A549 (cell line): ENCODE measurements around the gene DAD1. TPM values are rescaled to one million over a fixed set of nuclear protein-coding genes. Genes with fewer than 3 reads are reported as not detected.

ENCODE experiments used
- ATAC-seq, 2 experiments: fragments of 200-7000 bp in 1 of 2; fragments of >200 bp in 1 of 2; cut with Nextera tagmentation in 1 of 2; cut with Tn5 transposase in 1 of 2; 3 replicates each; pipeline versions ENCODE4 v1.8.0 to v1.9.1; 2018 to 2020; ENCODE audit warnings: mild to moderate bottlenecking in 1 of 2, moderate library complexity in 1 of 2
- CTCF ChIA-PET: fragments of 300-600 bp; sonication (Branson Sonifier 250); formaldehyde crosslinking; extraction: SDS; loops from one replicate; lab custom pipeline; 2021; ENCODE audit warnings: antibody characterized with exemption, inconsistent platforms; lab: Yijun Ruan, JAX
- POLR2A ChIA-PET: fragments of 350-600 bp; formaldehyde crosslinking; extraction: SDS; loops from one replicate; lab custom pipeline; 2021; ENCODE audit warnings: antibody characterized with exemption, inconsistent platforms; lab: Yijun Ruan, JAX
- DNase-seq, 2 experiments: peaks; one replicate each; pipeline versions ENCODE4 v3.0.0 to v3.0.0-alpha.2; 2011 to 2016; ENCODE audit warnings: low read depth in 1 of 2, low spot score in 1 of 2
- FAIRE-seq: peaks from 2 replicates; lab custom pipeline; 2011; peaks lifted over from hg19 to GRCh38; lab: Jason Lieb, UNC
- H3K27ac ChIP-seq, 2 experiments: fragments of >200 bp; sonication (Bioruptor Twin); formaldehyde crosslinking; 3 replicates each; pipeline ENCODE4 v1.5.1; 2016 to 2017
- H3K4me1 ChIP-seq: fragments of >200 bp; sonication (Bioruptor Twin); formaldehyde crosslinking; 3 replicates; pipeline ENCODE4 v1.6.1; 2016
- H3K4me2 ChIP-seq: fragments of >200 bp; sonication (Bioruptor Twin); formaldehyde crosslinking; 3 replicates; pipeline ENCODE4 v1.6.1; 2016
- H3K4me3 ChIP-seq: fragments of >200 bp; sonication (Bioruptor Twin); formaldehyde crosslinking; 3 replicates; pipeline ENCODE4 v1.5.1; 2016
- H3K9me3 ChIP-seq: fragments of >200 bp; sonication (Bioruptor Twin); formaldehyde crosslinking; 3 replicates; pipeline ENCODE4 v1.6.1; 2016
- ATOH8 ChIP-seq: fragments of 250-450 bp; sonication (Bioruptor Pico); IDR thresholded peaks from 2 replicates; pipeline ENCODE4 v1.5.0; 2020; ENCODE audit warnings: low read depth, mild to moderate bottlenecking, moderate library complexity
- BHLHE40 ChIP-seq: IDR thresholded peaks from 2 replicates; pipeline ENCODE4 v1.6.1; 2012; ENCODE audit warnings: low read depth, low read length, inconsistent platforms
- CEBPB ChIP-seq, 2 experiments: fragments of >200 bp in 1 of 2; sonication (Bioruptor Twin) in 1 of 2; formaldehyde crosslinking in 1 of 2; IDR thresholded peaks; 2 replicates each; pipeline ENCODE4 v1.6.1; 2012 to 2016
- CHD2 ChIP-seq: fragments of 150-350 bp; IDR thresholded peaks from 2 replicates; pipeline ENCODE4 v1.6.1; 2014; ENCODE audit warnings: low read length; ENCODE audit not compliant: partially characterized antibody
- CHD4 ChIP-seq: fragments of 200-600 bp; sonication (generic); IDR thresholded peaks from 2 replicates; pipeline ENCODE4 v1.6.1; 2016; ENCODE audit warnings: antibody characterized with exemption, mild to moderate bottlenecking, borderline replicate concordance
- CTCF ChIP-seq: fragments of >200 bp; sonication (Bioruptor Twin); formaldehyde crosslinking; IDR thresholded peaks from 3 replicates; pipeline ENCODE4 v1.5.1; 2016
- E2F6 ChIP-seq: IDR thresholded peaks from 2 replicates; pipeline ENCODE4 v1.6.1; 2012; ENCODE audit warnings: low read depth, borderline replicate concordance
- EHMT2 ChIP-seq: fragments of 200-600 bp; sonication (generic); IDR thresholded peaks from 2 replicates; pipeline ENCODE4 v1.6.1; 2016; ENCODE audit warnings: antibody characterized with exemption, low read depth, mild to moderate bottlenecking, moderate library complexity
- ELK1 ChIP-seq: fragments of 150-350 bp; IDR thresholded peaks from 2 replicates; pipeline ENCODE4 v1.6.1; 2014; ENCODE audit warnings: low read depth, mild to moderate bottlenecking, low read length
- ESRRA ChIP-seq: fragments of 150-350 bp; IDR thresholded peaks from 2 replicates; pipeline ENCODE4 v1.6.1; 2014; ENCODE audit warnings: mild to moderate bottlenecking, low read length, borderline replicate concordance
- HDAC2 ChIP-seq: fragments of 200-600 bp; sonication (generic); IDR thresholded peaks from 2 replicates; pipeline ENCODE4 v1.6.1; 2016
- HOXB5 ChIP-seq: fragments of 250-450 bp; sonication (Bioruptor Pico); IDR thresholded peaks from 2 replicates; pipeline ENCODE4 v1.5.0; 2020; ENCODE audit warnings: mild to moderate bottlenecking, moderate library complexity
- MAX ChIP-seq: IDR thresholded peaks from 2 replicates; pipeline ENCODE4 v1.6.1; 2012
- NFE2L2 ChIP-seq: fragments of 150-350 bp; conservative IDR thresholded peaks from 2 replicates; pipeline ENCODE4 v1.6.1; 2014; ENCODE audit warnings: low read length
- PBX3 ChIP-seq: IDR thresholded peaks from 2 replicates; pipeline ENCODE4 v1.6.1; 2012
- POLR2AphosphoS2 ChIP-seq: conservative IDR thresholded peaks from 2 replicates; pipeline ENCODE4 v1.6.1; 2012; ENCODE audit warnings: low read length, improper control_type of control experiment, inconsistent platforms
- RNF2 ChIP-seq: fragments of 200-600 bp; sonication (generic); IDR thresholded peaks from 2 replicates; pipeline ENCODE4 v1.6.1; 2016; ENCODE audit warnings: low read depth, mild to moderate bottlenecking, antibody characterized with exemption, moderate library complexity, borderline replicate concordance
- ZFP36 ChIP-seq: fragments of 450-650 bp; IDR thresholded peaks from 2 replicates; pipeline ENCODE4 v1.6.1; 2014; ENCODE audit warnings: borderline replicate concordance; ENCODE audit not compliant: partially characterized antibody
- WGBS: methylation state at CpG from one replicate; pipeline ENCODE4 v1.1.6; 2017; ENCODE audit errors: missing lambda C conversion rate; 5-methylcytosine and 5-hydroxymethylcytosine counted together
- polyA plus RNA-seq, 4 experiments: library from polyadenylated mRNA; depleted of rRNA in 3 of 4; stranded (reverse); fragments of >200 nt; fragmentation: RNase III in 1 of 4; extraction: RNeasy Plus Mini Kit Qiagen cat#74134 plus additional on column Dnase treatment in 1 of 4; gene quantifications; 2 replicates in 3 of 4; 3 replicates in 1 of 4; pipeline ENCODE4 v1.2.3, GENCODE V29; 2011 to 2017

Gene DAD1
- polyA plus RNA-seq, 2 of the 4 experiments (the other 2 are of a cell fraction), result 317 to 474 TPM

- CTCF ChIA-PET, result interaction anchor here (0.9 to 1.2 kb wide), 3 partner anchors 79 to 198 kb away, joined by 3 to 4 read pairs (median 3); no protein-coding TSS in a partner anchor
- ATAC-seq, result no peak
- TF ChIP-seq BHLHE40 (no peak), NFE2L2 (no peak), E2F6 (no peak), POLR2AphosphoS2 (no peak), HDAC2 (no peak)
- TF ChIP-seq, all 56 proteins: peak for 0
- POLR2A ChIA-PET, result no interaction called here
- H3K4me1 ChIP-seq, result no peaks in the 10 kb centered on the region
- no peak overlapping the region for H3K4me2 ChIP-seq
- WGBS, result 38% methylated on average over 2 of the region's 2 CpGs
- DNase-seq (no peak), FAIRE-seq (no peak)
- H3K27ac ChIP-seq, result no peak overlapping the region
- H3K4me3 ChIP-seq, result no peak overlapping the region
- H3K9me3 ChIP-seq, result no peaks in the 10 kb centered on the region
These were observed 71.0 kb downstream of the DAD1 start for GRCh38 chr14:22518073-22518472.

- Histone ChIP-seq H3K4me3 (no peak overlapping the region), H3K9me3 (no peaks in the 10 kb centered on the region), H3K27ac (no peak overlapping the region), H3K4me1 (no peaks in the 10 kb centered on the region), H3K4me2 (no peak overlapping the region)
- ChIA-PET POLR2A (no interaction called here), CTCF (interaction anchor here (1.0 to 1.5 kb wide), 4 partner anchors 31 to 197 kb away, joined by 3 to 7 read pairs (median 4); no protein-coding TSS in a partner anchor)
- TF ChIP-seq HOXB5 (CRISPR knock-in tag) (no peak), PBX3 (no peak), ELK1 (no peak), CTCF (no peak), ATOH8 (CRISPR knock-in tag) (no peak), EHMT2 (no peak), CHD4 (no peak), MAX (no peak), ESRRA (no peak), RNF2 (no peak), E2F6 (no peak), ZFP36 (no peak), CHD2 (no peak), CEBPB (IDR thresholded peaks at IDR 0.05) (no peak)
- 51% methylated on average over 7 of the region's 7 CpGs for WGBS
- ATAC-seq (no peak), DNase-seq (no peak), FAIRE-seq (no peak)
These were observed 71.8 kb downstream of the DAD1 start for GRCh38 chr14:22517117-22517720.
